ENCODE results near the gene CLEC18C.
"Not testable (repeated sequence)": the region's sequence is repeated elsewhere in the genome, so short reads cannot be mapped to it uniquely, and the experiment has no call there.

The CLEC18C gene

GRCh38 chr16:70218586-70218985, 45.0 kb downstream of the CLEC18C start:
- not testable (repeated sequence) for DNase-seq

GRCh38 chr16:70222574-70222973, 49.0 kb downstream of the CLEC18C start:
- DNase-seq, result not testable (repeated sequence)

DNA sequence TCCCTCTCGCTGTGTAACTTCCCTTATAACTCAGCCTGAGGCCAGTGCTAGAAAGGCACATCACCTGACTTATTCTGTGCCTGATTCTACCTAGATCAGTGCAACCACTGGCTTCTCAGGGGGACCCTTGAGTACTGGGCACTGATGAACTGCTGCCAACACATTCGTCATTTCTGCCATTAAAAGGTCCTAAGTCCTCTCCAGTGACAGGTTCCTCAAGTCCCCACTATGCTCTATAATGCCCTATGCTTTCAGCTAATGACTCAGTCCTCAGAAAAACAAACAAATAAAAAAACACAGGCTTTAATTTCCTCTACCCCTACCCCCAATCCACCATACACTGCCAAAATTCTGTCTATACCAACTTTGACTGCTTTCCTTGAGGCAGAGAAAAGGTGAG, 49.6 kb downstream of the CLEC18C start:
- not testable (repeated sequence) for DNase-seq

DNA sequence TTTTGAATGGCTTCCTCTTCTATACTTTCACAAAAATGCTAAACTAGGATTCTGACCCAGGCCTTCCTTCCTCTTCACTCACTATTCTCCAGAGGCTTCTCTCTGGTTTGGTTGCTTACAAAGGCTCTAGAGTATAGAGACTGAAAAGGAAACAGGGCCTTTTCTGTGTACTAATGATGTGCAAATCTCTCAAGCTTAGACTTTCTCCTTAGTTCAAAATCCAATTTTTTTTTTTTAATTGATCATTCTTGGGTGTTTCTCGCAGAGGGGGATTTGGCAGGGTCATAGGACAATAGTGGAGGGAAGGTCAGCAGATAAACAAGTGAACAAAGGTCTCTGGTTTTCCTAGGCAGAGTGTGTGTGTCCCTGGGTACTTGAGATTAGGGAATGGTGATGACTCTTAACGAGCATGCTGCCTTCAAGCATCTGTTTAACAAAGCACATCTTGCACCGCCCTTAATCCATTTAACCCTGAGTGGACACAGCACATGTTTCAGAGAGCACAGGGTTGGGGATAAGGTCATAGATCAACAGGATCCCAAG, 50.5 kb downstream of the CLEC18C start:
- DNase-seq, result not testable (repeated sequence)

DNA sequence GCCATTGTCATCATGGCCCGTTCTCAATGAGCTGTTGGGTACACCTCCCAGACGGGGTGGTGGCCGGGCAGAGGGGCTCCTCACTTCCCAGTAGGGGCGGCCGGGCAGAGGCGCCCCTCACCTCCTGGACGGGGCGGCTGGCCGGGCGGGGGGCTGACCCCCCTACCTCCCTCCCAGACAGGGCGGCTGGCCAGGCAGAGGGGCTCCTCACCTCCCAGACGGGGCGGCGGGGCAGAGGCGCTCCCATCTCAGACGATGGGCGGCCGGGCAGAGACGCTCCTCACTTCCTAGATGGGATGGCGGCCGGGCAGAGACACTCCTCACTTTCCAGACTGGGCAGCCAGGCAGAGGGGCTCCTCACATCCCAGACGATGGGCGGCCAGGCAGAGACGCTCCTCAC, 51.1 kb downstream of the CLEC18C start:
- not testable (repeated sequence) for DNase-seq

DNA sequence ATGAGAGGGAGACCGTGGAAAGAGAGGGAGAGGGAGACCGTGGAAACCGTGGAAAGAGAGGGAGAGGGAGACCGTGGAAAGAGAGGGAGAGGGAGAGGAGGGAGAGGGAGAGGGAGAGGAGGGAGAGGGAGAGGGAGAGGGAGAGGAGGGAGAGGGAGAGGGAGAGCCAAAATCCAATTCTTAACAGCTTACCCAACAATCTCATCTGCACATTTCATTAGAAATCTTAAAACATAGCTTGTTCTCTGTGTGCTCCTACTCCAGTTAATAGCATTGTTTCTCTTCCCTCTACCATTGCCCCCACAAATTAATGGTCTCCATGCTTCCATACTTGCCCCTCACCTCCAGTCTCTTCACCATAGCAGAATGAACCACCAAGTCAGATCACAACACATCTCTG, 51.8 kb downstream of the CLEC18C start:
- DNase-seq, result not testable (repeated sequence)

GRCh38 chr16:70226024-70226423, 52.4 kb downstream of the CLEC18C start:
- DNase-seq, result not testable (repeated sequence)

DNA sequence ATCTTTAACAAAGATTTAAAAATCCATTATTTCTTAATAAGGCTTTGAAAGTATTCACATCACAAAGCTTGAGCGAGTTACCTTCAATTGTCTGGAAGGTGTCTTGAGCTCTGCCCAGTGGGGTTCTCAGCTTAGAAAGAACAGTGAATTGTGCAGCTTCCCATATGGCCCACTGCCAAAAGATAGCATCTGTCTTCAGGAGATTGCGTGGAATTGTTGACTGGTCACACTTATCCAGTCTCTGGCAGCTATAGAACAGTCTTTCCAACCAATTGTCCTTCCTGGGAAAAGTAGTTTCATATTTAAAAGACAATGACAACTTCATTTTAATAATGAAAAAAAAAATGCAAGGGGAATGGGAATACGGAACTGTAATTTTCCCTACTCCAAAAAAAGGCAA, 58.2 kb downstream of the CLEC18C start:
- DNase-seq, result not testable (repeated sequence)
